ENCODE data around the gene OR10G3.

OR10G3 gene

GRCh38 chr14:21520767-21521166, 59.1 kb downstream of the OR10G3 start:
- no peak overlapping the region for H3K4me3 ChIP-seq
- no peak for TF ChIP-seq CTCF (IDR thresholded peaks at IDR 0.05)

GRCh38 chr14:21518725-21519124, 61.2 kb downstream of the OR10G3 start:
- no peak overlapping the region for H3K4me3 ChIP-seq
- no peak for DNase-seq (ENCODE audit: low spot score)
- no peak for TF ChIP-seq CTCF (IDR thresholded peaks at IDR 0.05)
- no peak overlapping the region for H3K27ac ChIP-seq

More at GRCh38 chr14:21520767-21521166, 59.1 kb downstream of the OR10G3 start:
- no peak for DNase-seq (ENCODE audit: low spot score)
- no peak overlapping the region for H3K27ac ChIP-seq
